ENCODE results near the gene CIBAR2. TPM values are rescaled to one million over a fixed set of nuclear protein-coding genes. Genes with fewer than 3 reads are reported as not detected.

The CIBAR2 gene
- total and polyA plus RNA-seq, 11 donors = not detected

DNA sequence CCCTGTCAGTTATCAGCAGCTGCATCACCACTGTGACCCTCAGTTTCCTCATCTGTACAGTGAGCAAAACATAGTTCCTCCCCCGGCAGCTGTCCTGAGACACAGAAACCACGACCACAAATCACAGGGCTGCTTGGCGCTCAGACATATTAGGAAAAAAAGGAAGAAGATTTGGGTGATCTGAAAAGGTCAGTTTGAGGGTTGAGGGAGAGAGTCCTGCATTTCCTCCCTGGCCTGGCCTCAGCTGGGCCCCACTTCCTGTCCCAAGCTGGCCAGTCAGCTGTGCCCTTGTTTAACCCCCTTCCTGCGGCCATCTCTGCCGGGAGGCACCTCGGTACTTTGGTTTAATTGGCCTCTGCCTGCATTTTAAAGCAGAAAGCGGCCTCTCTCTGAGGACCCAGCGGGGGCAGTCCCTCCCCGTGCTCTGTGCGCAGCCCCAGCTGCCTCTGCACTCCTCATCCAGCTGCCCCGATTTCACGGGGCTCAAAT lies 24.0 kb upstream of the CIBAR2 start:
- H3K4me3 ChIP-seq = peak overlapping the region in 3 of 12 donors; percentile 42 to 52 (median 47)
- ATAC-seq = peak in 3 of 4 donors; percentile 5 to 20 (median 12)
- H3K9me3 ChIP-seq = no peaks in the 10 kb centered on the region
- H3K27me3 ChIP-seq = no peaks in the 10 kb centered on the region
- 43 to 64% (median 48%) methylated on average over 6 to 12 of the region's 12 CpGs for WGBS, 4 donors
- H3K27ac ChIP-seq = peak overlapping the region; percentile 15 to 92 (median 76)
- intact Hi-C loops (cut with DNase I) = loop anchor here in 1 of 10 donors (10.0 kb wide), 1 partner anchor 479 kb away; the partner anchor contains the start of gene GSE1
- TF ChIP-seq, protein P1, sequence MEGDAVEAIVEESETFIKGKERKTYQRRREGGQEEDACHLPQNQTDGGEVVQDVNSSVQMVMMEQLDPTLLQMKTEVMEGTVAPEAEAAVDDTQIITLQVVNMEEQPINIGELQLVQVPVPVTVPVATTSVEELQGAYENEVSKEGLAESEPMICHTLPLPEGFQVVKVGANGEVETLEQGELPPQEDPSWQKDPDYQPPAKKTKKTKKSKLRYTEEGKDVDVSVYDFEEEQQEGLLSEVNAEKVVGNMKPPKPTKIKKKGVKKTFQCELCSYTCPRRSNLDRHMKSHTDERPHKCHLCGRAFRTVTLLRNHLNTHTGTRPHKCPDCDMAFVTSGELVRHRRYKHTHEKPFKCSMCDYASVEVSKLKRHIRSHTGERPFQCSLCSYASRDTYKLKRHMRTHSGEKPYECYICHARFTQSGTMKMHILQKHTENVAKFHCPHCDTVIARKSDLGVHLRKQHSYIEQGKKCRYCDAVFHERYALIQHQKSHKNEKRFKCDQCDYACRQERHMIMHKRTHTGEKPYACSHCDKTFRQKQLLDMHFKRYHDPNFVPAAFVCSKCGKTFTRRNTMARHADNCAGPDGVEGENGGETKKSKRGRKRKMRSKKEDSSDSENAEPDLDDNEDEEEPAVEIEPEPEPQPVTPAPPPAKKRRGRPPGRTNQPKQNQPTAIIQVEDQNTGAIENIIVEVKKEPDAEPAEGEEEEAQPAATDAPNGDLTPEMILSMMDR (IDR thresholded peaks at IDR 0.05) = no peak
- no peak for TF ChIP-seq POLR2A (IDR thresholded peaks at IDR 0.05)
- H3K4me1 ChIP-seq = peaks cover 3 to 48% (median 38%) of the 10 kb centered on the region in 12 donors
- no peaks in the 10 kb centered on the region for H3K36me3 ChIP-seq
- DNase-seq = peak in 4 of 5 donors; percentile 46 to 72 (median 59)

DNA sequence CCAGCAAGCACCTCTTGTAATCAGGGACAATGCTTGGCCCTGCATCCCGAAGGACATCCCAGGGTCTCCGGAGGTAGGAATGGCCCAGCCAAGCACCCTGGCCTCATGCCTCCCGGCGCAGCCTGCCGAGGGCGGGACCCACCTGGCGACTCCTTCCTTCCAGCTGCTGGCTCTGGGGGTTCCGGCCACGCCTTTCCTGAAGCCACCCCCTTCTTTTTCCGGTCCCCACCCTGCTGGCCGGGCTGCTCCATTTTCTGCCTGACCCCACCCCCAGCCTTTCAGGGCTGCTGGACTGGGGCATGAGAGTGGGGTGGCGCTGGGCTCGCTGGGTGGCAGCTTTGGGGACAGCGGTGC lies 22.5 kb upstream of the CIBAR2 start:
- peak; percentile 70 to 83 (median 79) for DNase-seq
- H3K27ac ChIP-seq = peak overlapping the region in 9 of 12 donors; percentile 5 to 90 (median 43)
- peaks cover 3 to 63% (median 52%) of the 10 kb centered on the region in 12 donors for H3K4me1 ChIP-seq
- no peaks in the 10 kb centered on the region for H3K9me3 ChIP-seq
- no peaks in the 10 kb centered on the region for H3K36me3 ChIP-seq
- peak in 3 of 4 donors; percentile 4 to 41 (median 11) for ATAC-seq
- no peaks in the 10 kb centered on the region for H3K27me3 ChIP-seq
- no peak overlapping the region for H3K4me3 ChIP-seq
- intact Hi-C loops (cut with DNase I) = loop anchor here in 4 of 10 donors (5.0 to 10.0 kb wide), 3 partner anchors 88 to 480 kb away; partner anchors contain the start of gene GSE1 (in 1 of the 4)
- TF ChIP-seq POLR2A (IDR thresholded peaks at IDR 0.05) = no peak
- TF ChIP-seq, protein P1 (IDR thresholded peaks at IDR 0.05) = no peak
- WGBS, 4 donors = 57 to 82% (median 69%) methylated on average over 14 of the region's 14 CpGs

DNA sequence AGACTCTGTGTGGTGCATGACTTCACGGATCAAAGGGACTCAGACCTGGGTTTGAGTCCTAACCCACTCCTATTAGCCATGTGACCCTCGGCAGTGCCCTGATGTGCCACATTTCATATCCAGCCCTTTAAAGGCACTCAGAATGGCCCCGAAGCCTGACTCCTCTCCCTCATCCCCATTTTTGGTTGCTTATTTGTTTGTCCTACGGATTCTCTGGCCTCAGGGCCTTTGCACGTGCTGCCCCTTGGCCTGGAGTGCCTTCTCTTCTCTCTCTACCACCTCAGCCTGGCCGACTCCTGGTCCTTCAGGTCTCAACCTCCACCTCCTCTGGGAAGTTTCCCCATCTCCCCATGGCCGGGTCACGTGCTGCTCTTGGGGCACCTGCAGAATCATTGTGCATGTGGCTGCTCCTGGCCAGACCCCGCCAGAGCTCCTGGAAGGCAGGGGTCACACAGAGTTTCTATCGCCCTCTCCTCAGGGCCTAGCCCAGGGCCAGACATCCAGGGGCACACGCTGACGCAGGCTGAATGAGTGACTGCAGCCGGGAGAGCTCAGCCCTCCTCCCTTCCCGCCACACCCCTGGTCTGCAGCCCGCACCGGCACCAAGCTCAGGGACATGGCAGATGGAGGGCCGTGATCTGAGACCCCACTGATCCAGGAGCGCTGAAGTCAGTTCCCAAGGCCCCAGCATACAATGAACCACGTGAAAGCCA lies 22.0 kb upstream of the CIBAR2 start:
- WGBS, 4 donors = 73 to 88% (median 85%) methylated on average over 17 to 19 of the region's 19 CpGs
- H3K36me3 ChIP-seq = no peaks in the 10 kb centered on the region
- intact Hi-C loops (cut with DNase I) = loop anchor here in 4 of 10 donors (5.0 to 10.0 kb wide), 3 partner anchors 88 to 481 kb away; partner anchors contain the start of gene GSE1 (in 1 of the 4)
- no peak overlapping the region for H3K4me3 ChIP-seq
- no peaks in the 10 kb centered on the region for H3K27me3 ChIP-seq
- TF ChIP-seq POLR2A (IDR thresholded peaks at IDR 0.05) = no peak
- TF ChIP-seq, protein P1 (IDR thresholded peaks at IDR 0.05) = no peak
- H3K4me1 ChIP-seq = peaks cover 3 to 67% (median 54%) of the 10 kb centered on the region in 12 donors
- no peaks in the 10 kb centered on the region for H3K9me3 ChIP-seq
- DNase-seq = peak in 1 of 5 donors; percentile 13
- H3K27ac ChIP-seq = peak overlapping the region in 8 of 12 donors; percentile 5 to 66 (median 29)
- ATAC-seq = peak in 1 of 4 donors; percentile 0

DNA sequence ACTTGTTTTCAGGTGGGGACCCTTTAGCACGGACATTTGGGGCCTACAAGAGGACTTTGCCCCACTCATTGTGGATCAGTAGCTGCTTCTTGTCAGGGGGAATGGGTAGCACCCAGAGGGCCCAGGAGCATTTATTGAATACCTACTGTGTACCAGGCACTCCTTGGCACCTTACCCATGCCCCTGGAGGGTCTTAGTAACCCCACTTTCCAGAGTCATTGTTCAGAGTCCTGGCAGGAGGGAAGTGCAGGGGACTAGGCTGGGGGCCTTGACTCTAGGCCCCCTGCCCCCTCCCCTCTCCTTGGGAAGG lies 21.0 kb upstream of the CIBAR2 start:
- H3K36me3 ChIP-seq = no peaks in the 10 kb centered on the region
- H3K4me3 ChIP-seq = no peak overlapping the region
- DNase-seq (no peak), ATAC-seq (no peak)
- H3K4me1 ChIP-seq = peaks cover 3 to 64% (median 52%) of the 10 kb centered on the region in 12 donors
- H3K27ac ChIP-seq = no peak overlapping the region
- no peaks in the 10 kb centered on the region for H3K9me3 ChIP-seq
- WGBS, 4 donors = 98 to 100% (median 100%) methylated on average over 1 of the region's 1 CpG
- no peak for TF ChIP-seq POLR2A (IDR thresholded peaks at IDR 0.05)
- TF ChIP-seq, protein P1 (IDR thresholded peaks at IDR 0.05) = no peak
- intact Hi-C loops (cut with DNase I) = loop anchor here in 4 of 10 donors (5.0 to 10.0 kb wide), 3 partner anchors 89 to 482 kb away; partner anchors contain the start of gene GSE1 (in 1 of the 4)
- H3K27me3 ChIP-seq = no peaks in the 10 kb centered on the region
